GM19452 (cell line): ENCODE measurements around the gene XPO6.
"Not testable (repeated sequence)": the region's sequence is repeated elsewhere in the genome, so short reads cannot be mapped to it uniquely, and the experiment has no call there.

Experiments used
- ATAC-seq: cut with Tn5 transposase; IDR thresholded peaks from one replicate; pipeline ENCODE4 v1.9.1; 2021; ENCODE audit not compliant: unreplicated experiment

The XPO6 gene

DNA sequence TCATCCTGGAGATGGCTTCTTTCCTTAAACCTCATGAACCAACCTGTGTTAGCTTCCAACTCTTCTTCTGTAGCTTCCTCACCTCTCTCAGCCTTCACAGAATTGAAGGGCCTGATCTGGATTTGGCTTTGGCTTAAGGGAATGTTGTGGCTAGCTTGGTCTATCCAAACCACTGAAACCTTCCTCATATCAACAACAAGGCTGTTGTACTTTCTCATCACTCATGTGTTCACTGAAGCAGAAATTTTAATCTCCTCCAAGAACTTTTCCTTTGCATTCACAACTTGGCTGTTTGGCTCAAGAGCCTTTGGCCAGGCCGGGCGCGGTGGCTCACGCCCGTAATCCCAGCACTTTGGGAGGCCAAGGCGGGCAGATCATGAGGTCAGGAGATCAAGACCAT, 95.9 kb downstream of the XPO6 start:
- not testable (repeated sequence) for ATAC-seq

DNA sequence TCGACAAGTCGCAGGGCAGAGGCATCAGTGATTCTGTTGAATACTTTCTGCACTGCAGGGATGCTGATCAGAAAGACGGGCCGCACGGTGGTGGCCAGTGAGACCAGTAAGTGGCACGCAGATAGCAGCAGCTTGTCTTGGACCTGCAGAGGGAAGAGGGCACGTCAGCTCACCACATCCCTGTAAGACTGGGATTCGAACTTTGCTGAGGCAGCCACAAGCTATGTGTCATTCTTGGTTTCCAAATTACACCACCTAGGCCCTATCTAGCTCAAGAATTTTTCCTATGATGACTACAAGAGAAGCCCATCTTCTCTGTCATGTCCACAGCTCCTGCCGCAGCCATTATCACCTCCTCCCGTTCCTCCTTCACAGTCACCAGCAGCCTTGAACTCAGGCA, 98.9 kb downstream of the XPO6 start:
- ATAC-seq = no peak

DNA sequence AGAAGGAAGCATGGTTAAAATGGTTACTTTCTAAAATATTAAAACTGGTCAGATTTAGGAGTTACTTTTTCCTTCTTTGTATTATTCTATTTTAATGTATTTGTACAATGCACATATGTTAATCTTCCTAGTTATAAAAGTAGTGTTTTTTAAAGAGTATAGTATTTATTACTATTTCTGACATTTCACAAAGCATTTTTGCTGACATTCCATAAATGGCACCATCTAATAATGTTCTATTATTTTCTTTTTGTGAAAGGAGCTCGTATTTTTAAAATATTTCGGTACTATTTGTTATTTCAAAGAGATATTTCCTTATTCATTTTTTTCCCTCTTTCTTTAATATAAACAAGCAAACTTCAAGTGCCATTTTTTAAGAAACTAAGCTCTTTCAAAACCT, 100.8 kb downstream of the XPO6 start:
- ATAC-seq = no peak

DNA sequence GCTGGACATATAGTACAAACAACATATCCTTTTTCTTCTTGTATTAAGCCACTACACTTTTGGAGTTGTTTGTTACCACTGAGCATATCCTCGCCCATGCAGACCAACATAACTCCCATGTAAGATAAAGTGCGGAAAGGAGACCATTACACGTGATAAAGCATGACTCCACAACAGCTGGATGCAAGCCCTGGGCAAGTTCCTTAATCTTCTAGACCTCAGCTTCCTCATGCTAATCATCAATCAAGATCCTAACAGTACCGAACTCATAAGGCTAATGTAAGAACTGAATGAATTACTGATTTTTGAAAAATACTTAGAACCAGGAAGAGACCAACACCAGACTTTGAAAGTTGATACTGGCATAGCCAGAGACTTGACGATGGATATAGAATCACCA, 101.3 kb downstream of the XPO6 start:
- ATAC-seq = no peak

DNA sequence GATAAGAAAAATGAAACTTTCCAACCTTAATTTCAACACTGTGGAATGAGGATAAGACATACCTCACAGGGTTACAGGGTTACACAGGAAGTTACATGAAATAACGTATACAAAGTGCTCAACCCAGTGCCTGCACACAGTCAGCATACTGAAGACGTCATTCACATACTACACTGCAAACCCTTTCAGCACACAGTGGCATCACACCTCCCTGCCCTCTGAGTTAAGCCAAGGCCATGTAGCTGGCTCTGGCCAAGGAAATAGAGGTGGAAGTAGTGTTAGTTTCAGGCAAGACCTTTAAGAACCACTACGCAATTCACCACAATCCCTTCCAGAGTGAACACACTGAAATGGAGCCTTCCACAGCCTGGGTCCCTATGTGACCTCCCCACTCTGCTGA, 101.7 kb downstream of the XPO6 start:
- no peak for ATAC-seq

DNA sequence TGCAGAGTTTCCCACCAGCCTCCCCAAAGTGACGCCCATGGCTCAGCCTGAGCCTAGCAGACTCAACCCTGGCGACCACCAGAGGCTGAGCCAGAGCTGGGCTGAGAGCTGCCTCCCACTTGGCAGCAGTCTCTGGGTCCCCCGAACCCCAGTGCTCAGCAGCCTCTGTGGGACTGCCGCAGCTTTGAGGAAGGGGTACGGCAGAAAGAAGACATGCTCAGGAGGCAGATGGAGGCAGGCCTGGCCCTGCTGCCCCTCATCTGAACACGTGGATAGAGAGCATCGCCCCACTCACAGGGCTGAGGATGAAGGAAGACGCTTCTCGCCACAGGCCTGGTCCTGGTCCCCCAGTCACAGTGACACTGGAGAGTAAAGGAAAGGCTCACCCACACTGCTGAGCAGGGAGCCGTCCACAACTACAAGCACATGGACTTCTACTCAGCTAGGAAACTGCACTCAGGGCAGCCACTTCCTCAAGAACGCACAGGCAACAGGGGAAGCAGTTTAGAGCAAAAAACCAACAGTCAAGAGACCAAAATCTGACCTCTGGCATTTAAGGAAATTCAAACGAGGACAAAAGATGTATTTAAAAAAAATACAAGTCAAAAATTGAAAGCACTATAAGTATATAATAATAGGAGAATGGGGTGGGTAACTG, 103.0 kb downstream of the XPO6 start:
- no peak for ATAC-seq

DNA sequence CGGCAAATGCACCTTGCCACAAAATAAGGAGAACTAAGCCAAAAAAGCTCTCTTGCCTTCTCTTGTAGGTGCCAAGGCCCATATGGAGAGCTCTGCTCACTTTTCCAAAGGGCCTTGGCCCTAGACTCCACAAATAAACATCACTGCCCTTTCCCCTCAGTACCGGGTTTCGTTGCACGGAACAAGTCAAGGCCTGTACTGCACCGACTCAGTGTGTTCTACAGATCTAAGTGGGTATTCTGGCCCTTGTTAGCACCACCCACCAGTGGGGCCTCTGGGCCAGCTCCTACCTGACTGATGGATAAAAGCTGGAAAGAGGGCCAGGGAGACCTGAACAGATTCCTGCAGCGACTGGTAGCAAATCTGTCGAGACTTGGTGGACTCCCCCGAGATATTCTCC, 104.5 kb downstream of the XPO6 start:
- no peak for ATAC-seq

DNA sequence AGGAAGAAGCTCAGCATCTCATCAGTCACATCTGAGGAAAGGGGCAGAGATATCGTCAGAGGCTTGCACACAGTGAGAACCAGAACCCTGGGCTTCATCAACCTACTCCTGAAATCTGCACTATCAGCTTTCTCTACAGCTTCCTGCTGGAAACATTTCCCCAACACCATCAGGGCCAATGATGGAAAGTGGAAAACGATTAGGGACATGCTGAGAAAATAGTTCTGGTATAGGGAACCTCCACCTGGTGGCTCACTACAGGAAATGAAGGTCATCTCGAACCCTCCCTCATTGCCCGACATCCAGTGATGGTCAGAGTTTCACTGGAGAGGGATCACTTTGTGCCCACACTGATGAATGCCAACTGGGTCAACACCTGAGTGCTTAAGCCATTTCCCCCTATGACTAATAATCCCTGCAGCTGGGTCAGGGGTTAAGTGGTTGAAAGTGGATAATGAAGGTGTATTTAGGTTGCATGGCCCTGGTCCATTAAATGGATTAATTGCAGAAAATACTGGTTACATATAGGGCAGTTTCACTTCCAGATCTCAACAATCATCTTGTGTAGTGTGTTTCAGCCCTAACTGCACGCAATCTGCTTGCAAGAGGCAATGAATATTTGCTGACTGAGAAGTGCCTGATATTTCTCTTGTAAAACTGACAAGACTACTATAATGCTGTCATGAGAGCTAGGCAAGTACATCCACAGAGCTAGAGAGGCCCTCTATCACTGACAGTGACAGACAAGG, 105.1 kb downstream of the XPO6 start:
- no peak for ATAC-seq

DNA sequence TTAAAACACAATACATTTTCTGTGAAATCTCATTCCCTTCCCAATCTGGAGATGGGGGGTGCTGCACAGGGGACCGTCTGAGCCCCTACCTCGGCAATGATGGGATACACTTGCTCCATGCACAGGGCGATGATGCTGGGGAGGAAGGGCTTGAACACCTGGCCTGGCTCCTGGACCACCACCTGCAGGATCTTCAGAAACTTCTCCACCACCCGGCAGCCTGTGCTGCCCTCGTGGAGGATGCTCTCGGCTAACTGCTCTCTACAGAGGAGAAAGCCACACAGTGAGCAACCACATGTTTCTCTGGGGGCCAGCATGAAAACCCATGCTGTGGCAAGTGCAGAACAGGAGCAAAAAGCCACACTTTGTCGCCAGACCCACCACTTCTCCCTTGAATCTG, 105.8 kb downstream of the XPO6 start:
- no peak for ATAC-seq

DNA sequence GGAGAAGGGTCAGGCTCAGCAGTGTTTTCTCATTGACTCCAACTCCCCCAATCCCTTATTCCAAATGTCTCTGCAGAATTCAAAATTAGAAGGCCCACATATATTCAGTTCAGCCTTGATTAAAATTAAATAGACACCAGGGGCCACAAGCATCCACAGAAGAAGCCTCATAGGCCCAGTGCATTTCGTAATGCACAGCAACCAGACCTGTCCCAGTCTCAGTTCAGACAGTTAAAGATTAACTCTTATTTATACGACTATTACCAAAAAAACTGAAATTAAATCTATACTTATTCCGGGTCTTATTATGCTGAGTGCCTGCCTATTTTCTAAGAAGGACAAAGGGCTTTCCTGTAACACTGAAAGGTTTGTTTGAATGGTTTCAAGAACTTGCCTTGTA, 106.5 kb downstream of the XPO6 start:
- ATAC-seq = no peak

DNA sequence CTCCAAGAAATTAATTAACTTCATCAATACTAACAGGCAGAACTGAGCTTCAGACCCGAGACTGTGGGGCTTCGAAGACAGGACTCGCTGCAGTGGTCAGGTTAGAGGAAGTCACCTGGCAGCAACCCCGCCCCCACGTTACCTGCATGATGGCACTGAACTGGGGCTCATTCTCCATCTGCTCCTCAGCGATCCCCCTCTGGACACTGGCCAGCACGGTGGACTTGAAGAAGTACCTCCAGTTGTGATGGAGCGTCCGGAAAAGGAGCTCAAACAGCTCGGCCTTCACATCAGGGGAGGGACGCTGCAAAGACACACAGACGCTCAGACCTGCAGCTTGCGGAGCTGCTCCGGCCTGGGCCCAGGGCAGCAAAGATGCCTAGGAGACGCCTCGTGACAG, 107.4 kb downstream of the XPO6 start:
- ATAC-seq = no peak

DNA sequence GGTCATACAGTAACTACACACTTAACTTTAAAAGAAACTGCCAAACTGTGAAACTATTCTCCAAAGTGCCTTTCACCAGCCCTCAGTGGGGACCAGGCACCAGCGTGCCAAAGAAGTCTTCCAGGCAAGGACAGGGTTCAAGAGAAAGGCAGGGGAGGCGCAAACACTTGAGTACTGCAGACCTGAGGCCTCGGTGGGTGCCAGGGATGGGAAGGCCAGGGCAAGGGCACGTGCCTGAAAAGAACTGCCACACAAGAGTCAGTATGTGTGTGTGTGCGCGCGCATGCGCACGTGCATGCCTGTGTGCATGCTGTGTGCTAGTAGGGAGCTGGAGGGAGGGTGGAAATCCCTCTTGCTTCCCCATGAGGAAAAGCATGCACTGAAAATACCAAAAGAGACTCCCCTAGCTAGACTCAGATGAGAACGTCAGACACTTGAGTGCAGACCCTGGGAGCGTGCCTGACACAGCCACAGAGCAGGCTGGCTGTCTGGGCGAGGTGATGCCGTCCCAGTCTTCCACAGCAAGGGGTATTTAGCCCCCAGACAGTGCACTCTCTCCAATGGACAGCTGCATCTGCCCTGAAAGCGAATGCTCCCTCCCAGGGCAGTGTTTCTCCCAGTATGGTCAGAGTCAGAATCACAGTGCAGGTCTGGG, 108.1 kb downstream of the XPO6 start:
- no peak for ATAC-seq

DNA sequence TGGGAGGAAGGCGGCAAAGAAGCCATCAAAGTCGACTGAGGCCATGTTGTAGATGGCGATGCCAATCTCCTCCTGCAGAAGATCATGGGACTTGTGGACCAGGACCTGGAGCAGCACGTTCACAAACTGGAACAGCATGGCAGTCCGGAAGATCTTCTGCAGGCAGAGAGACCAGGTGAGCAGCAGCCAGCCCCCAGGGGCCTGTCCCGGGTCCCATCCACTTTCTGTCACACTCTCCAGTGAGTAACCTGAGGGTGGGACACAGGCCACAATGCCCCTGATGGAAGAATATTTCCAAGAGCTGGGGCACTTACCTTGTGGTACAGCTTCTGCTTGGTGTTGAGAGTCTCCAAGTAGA, 110.3 kb downstream of the XPO6 start:
- no peak for ATAC-seq

DNA sequence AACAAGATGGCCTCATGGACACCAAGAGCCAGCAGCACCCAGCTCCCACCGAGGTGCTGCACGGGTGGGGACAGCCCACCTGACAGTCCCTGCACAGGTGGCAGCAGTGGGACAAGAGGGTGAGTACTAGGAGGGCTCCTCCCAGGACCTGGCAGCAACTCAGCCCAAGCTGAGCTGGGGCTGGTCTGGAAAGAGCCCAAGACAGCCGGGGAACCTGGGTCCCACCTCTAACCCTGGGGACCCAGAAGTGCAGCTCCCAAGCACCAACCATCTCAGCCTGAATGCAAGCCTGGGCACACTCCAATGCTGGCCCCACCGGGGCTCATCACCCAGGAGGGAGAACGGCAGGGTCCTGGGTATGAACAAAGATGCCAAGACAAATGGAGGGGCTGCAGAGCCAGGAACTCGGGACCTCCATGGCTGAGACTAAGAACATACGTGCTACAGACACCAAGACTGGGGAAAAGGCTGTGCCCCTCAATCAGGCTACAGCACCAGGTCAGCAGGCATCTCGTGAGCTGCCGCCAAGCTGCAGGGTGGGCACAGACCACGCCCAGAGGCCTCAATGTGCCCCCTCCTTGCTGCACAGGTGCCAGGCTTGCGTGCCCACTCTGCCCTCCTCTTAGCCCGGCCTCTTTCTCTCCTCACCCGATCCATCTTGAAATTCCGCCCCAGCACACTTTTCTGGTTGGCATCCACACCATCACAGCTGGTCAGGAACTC, 110.8 kb downstream of the XPO6 start:
- ATAC-seq = no peak

DNA sequence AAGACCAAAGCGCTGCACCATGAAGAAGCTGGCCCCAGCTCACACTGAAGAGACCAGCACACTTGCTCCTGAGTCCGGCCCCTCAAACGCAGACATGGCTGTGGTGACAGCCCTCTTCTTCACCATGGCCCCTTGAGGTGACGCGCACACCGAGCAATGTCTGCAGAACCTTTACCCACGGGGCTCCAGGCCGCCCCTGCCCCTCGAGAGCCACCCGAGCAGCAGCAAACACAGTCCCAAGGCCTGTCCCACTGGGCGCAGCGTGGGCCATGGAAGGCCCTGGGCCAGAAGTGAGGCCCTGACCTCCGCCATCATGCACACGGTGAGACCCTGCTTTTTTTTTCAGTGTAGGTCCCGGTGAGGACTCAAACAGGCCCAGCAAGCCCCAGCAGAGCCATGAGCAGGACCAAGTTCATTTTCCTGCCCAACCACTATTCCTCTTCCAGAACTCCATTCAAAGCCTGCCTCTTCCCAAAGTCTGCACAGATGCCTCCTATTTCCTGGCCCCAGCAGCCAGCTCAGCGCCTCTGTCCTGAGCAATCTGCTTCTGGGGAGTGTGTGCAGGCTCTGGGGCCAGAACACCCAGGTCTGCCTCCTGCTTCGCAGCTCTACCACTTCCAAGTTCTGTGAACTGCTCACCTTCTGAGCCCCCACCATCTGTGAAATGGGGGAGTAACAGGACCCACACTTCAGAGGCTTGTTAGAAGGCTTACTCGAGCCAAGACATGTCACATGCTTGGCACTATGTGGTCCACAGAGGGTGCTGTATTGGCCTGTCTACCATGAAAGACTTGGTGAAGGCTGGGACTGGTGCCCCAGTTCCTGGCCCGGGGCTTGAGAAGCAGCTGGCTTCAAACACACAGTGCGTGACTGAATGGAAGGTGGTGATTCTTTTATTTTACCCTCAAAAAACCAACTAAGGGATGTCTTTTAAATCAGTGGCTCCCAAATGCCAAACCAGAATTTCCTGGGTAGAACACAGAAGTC, 112.5 kb downstream of the XPO6 start:
- no peak for ATAC-seq

DNA sequence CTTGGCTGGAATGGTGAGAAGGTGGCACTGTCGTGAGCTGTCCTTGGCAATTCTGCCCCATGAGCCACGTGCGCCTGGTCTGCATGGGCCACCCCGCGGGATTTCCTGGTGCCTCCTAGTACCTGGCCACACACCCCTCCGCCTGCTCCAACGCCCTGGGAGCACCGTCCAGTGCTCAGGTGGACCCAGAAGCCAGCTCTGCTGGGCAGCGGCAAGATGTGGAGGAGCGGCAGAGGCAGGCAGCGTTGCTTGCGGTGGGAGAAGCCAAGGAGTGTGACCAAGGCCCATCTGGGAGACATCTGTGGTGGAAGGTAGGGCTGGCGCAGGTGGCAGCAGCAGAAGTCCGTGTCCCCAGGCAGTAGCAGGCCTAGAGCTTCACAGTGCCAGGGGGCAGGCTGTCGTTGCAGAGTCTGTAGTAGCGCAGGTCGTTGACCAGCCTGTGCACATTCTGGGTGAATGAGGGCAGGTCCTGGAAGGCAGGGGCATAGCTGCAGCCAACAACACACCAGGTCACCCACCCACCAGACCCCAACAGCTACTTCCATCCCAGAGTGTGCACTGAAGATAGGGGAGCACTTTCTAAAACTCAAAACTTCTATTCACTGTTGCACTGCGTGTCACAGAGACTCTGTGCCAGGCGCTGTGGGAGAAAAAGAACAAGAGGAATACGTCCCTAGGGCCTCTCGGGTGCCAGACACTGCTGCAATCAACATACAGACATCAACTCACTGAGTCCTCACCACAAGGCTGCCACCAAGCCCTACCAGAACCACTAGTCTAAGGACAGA, 113.4 kb downstream of the XPO6 start:
- no peak for ATAC-seq

DNA sequence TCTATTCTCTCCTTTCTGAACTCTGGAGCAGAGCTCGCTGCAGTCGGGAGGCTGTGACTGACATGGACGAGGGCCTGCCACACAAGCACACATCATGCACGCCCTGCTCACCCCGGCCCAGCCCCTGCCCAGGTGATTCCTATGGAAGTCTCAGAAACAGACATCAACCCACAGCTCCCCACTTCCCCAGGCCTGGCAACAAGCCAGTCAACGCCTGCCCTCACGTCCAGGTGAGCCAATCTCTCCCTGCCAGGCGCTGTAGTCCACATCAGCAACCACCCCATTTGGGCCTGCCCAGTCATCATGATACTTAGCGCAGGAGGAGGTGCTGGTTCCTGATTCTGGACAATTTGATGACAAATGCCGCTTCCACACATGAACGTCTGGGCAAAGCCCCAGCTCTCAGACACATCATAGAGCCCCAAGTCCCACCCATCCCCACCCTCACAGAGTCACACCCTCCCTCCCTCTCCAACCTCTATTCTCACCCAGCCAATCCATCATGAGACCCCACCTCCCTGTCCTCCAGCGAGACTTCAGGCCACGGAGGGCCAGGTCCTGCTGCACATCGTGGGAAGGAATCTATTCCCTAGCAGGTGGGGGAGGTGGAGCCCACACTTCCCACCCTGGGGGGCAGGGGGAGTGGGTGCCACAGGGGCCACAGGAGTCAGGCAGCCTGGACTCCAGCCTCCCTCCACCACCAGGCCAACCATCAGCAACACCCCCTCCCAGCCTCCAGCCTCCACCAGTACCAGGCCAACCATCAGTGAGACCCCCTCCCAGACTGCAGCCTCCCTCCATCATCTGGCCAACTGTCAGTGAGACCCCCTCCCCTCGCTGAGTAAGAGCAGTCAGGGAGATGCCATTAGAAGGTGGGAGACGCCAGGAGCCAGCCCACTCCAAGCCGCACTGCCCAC, 114.5 kb downstream of the XPO6 start:
- ATAC-seq = no peak

DNA sequence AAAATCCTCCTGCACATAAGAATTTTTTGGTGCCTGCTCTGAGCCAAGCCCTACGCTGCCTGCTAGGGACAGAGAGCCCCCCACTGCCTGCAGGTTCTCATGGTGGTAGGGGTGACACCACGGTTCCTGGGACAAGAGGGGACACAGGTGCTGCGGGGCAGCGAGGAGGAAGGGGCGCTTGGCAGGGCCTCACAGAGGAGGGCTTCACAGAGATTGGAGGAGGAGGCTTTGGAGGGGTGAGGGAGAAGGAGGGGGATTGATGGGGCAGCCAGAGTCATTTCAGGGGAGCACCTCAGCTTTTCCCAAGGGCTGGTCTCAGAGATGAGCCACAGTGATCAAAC, 118.4 kb downstream of the XPO6 start:
- ATAC-seq = no peak
